ENCODE results near the gene PPP1R3A.

DNA sequence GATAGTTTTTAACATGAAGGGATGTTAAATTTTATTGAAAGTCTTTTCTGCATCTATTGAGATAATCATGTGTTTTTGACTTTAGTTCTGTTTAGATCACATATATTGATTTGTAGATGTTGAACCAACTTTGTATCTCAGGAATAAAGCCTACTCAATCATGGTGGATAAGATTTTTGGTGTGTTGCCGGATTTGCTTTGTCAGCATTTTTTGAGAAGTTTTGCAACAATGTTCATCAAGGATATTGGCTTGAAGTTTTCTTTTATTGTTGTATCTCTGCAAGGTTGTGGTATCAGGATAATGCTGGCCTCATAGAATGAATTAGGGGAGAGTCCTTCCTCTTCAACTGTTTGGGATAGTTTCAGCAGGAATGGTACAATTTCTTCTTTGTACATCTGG, 9.3 kb upstream of the PPP1R3A start:
- TF ChIP-seq EZH2 (IDR thresholded peaks at IDR 0.05; ENCODE audit: insufficient read depth, low read length) = no peak
- TF ChIP-seq, protein P1, sequence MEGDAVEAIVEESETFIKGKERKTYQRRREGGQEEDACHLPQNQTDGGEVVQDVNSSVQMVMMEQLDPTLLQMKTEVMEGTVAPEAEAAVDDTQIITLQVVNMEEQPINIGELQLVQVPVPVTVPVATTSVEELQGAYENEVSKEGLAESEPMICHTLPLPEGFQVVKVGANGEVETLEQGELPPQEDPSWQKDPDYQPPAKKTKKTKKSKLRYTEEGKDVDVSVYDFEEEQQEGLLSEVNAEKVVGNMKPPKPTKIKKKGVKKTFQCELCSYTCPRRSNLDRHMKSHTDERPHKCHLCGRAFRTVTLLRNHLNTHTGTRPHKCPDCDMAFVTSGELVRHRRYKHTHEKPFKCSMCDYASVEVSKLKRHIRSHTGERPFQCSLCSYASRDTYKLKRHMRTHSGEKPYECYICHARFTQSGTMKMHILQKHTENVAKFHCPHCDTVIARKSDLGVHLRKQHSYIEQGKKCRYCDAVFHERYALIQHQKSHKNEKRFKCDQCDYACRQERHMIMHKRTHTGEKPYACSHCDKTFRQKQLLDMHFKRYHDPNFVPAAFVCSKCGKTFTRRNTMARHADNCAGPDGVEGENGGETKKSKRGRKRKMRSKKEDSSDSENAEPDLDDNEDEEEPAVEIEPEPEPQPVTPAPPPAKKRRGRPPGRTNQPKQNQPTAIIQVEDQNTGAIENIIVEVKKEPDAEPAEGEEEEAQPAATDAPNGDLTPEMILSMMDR (IDR thresholded peaks at IDR 0.05; ENCODE audit: insufficient read depth, low read depth, low read length) = no peak

Data from astrocyte (in vitro differentiated cells and primary cell).